Endothelial cell of umbilical vein (primary cell): ENCODE results near the gene CAPG. TPM values are rescaled to one million over a fixed set of nuclear protein-coding genes. Genes with fewer than 3 reads are reported as not detected.

Experiments
- BruUV-seq: library from RNA; stranded (reverse); fragments of 400-500 nt; replicated peaks from 2 replicates; lab custom pipeline; 2021; lab: Mats Ljungman, UMichigan
- CTCF ChIA-PET: fragments of 300-600, 350-600 bp; sonication (Branson Sonifier 250); formaldehyde crosslinking; loops from one replicate; lab custom pipeline; 2021; ENCODE audit warnings: antibody characterized with exemption, inconsistent platforms; lab: Charles Lee
- POLR2A ChIA-PET: fragments of 300-600, 350-600 bp; sonication (Branson Sonifier 250); formaldehyde crosslinking; loops from one replicate; lab custom pipeline; 2021; ENCODE audit warnings: antibody characterized with exemption, inconsistent platforms; lab: Charles Lee
- DNase-seq: peaks from one replicate; pipeline ENCODE4 v3.0.0-alpha.2; 2011; ENCODE audit warnings: low read depth, low spot score
- FAIRE-seq: peaks from 2 replicates; lab custom pipeline; 2011; peaks lifted over from hg19 to GRCh38; lab: Jason Lieb, UNC
- H2AFZ ChIP-seq: 2 replicates; pipeline ENCODE4 v1.6.0; 2012; ENCODE audit warnings: low read depth, low read length, control low read depth, inconsistent platforms
- H3K27ac ChIP-seq: 2 replicates; pipeline ENCODE4 v1.5.1; 2011; ENCODE audit warnings: low read depth, mild to moderate bottlenecking, control low read depth, low read length, moderate library complexity; ENCODE audit not compliant: insufficient read depth
- H3K27me3 ChIP-seq, 2 experiments: 2 replicates each; pipeline versions ENCODE4 v1.6.0 to v1.6.1; 2011; ENCODE audit warnings: low read length in 2 of 2, mixed read lengths in 1 of 2; ENCODE audit not compliant: control insufficient read depth in 2 of 2, insufficient read depth in 2 of 2
- H3K36me3 ChIP-seq, 2 experiments: 2 replicates in 1 of 2; 3 replicates in 1 of 2; pipeline ENCODE4 v1.5.1; 2011; ENCODE audit warnings: low read length in 2 of 2, mild to moderate bottlenecking in 1 of 2, moderate library complexity in 1 of 2; ENCODE audit not compliant: control insufficient read depth in 2 of 2, insufficient read depth in 2 of 2; ENCODE audit errors: extremely low read depth in 1 of 2
- H3K4me1 ChIP-seq: 3 replicates; pipeline ENCODE4 v1.5.1; 2011; ENCODE audit warnings: mild to moderate bottlenecking, low read length; ENCODE audit not compliant: control insufficient read depth, insufficient read depth; ENCODE audit errors: extremely low read depth
- H3K4me2 ChIP-seq: 2 replicates; pipeline ENCODE4 v1.6.1; 2011; ENCODE audit warnings: low read length, control low read depth, mixed read lengths; ENCODE audit not compliant: insufficient read depth
- H3K4me3 ChIP-seq, 3 experiments: fragments of 200-600 bp in 1 of 3; sonication (generic), shearing (Covaris generic) in 1 of 3; replicated peaks in 1 of 3; 2 replicates each; pipeline ENCODE4 v1.5.1; 2011 to 2016; ENCODE audit warnings: control low read depth in 3 of 3, low read length in 3 of 3, mild to moderate bottlenecking in 2 of 3, inconsistent platforms in 1 of 3, low read depth in 1 of 3, moderate library complexity in 1 of 3; ENCODE audit not compliant: insufficient read depth in 1 of 3
- H3K79me2 ChIP-seq: 2 replicates; pipeline ENCODE4 v1.6.0; 2012; ENCODE audit warnings: low read length, inconsistent platforms; ENCODE audit not compliant: control insufficient read depth, insufficient read depth
- H3K9ac ChIP-seq: replicated peaks from 2 replicates; pipeline ENCODE3; 2011; ENCODE audit warnings: low read length, control low read depth; ENCODE audit not compliant: insufficient read depth; ENCODE audit errors: extremely low read depth
- H3K9me1 ChIP-seq: replicated peaks from 3 replicates; pipeline ENCODE4 v1.6.0; 2011; ENCODE audit warnings: mild to moderate bottlenecking, low read length; ENCODE audit not compliant: control insufficient read depth, insufficient read depth; ENCODE audit errors: extremely low read depth
- H3K9me3 ChIP-seq: replicated peaks from 2 replicates; pipeline ENCODE4 v1.5.1; 2012; ENCODE audit warnings: low read length, inconsistent platforms; ENCODE audit not compliant: control insufficient read depth, insufficient read depth
- H4K20me1 ChIP-seq: replicated peaks from 2 replicates; pipeline ENCODE3; 2011; ENCODE audit warnings: mild to moderate bottlenecking, low read length; ENCODE audit not compliant: control insufficient read depth, insufficient read depth; ENCODE audit errors: extremely low read depth
- CTCF ChIP-seq, 2 donors: IDR thresholded peaks; 1 replicate in 1 of 2; 2 replicates in 1 of 2; pipeline ENCODE4 v1.5.1; 2011; ENCODE audit warnings: low read length in 2 of 2, mild to moderate bottlenecking in 2 of 2, moderate library complexity in 2 of 2, control low read depth in 1 of 2, inconsistent platforms in 1 of 2, low read depth in 1 of 2; ENCODE audit not compliant: insufficient read depth in 1 of 2; ENCODE audit errors: extremely low read depth in 1 of 2
- EZH2 ChIP-seq: IDR thresholded peaks from 2 replicates; pipeline ENCODE4 v1.6.1; 2012; ENCODE audit warnings: borderline replicate concordance, low read depth, mild to moderate bottlenecking, moderate library complexity, low read length, inconsistent platforms; ENCODE audit not compliant: severe bottlenecking
- FOS ChIP-seq: IDR thresholded peaks from 2 replicates; pipeline ENCODE4 v1.6.1; 2011; ENCODE audit warnings: mild to moderate bottlenecking, low read length, moderate library complexity, borderline replicate concordance; ENCODE audit not compliant: insufficient read depth
- GATA2 ChIP-seq: IDR thresholded peaks from 2 replicates; pipeline ENCODE4 v1.7.0; 2011; ENCODE audit warnings: low read depth, mild to moderate bottlenecking, moderate library complexity, mixed read lengths, low read length; ENCODE audit not compliant: insufficient read length, insufficient read depth
- JUN ChIP-seq: IDR thresholded peaks from 2 replicates; pipeline ENCODE4 v1.6.1; 2011; ENCODE audit warnings: borderline replicate concordance, low read depth; ENCODE audit not compliant: insufficient read length, insufficient read depth
- MAX ChIP-seq: IDR thresholded peaks from 2 replicates; pipeline ENCODE4 v1.6.1; 2011; ENCODE audit not compliant: insufficient read depth, insufficient read length
- MYC ChIP-seq: IDR thresholded peaks from one replicate; pipeline ENCODE4 v1.6.1; 2011; ENCODE audit warnings: mild to moderate bottlenecking, low read depth, low read length
- POLR2AphosphoS5 ChIP-seq: IDR thresholded peaks from 2 replicates; pipeline ENCODE4 v1.6.1; 2012; ENCODE audit warnings: low read depth, mild to moderate bottlenecking, control low read depth, low read length, moderate library complexity; ENCODE audit not compliant: insufficient read depth
- dilution Hi-C: fragments of 300-500 bp; cut with MboI; formaldehyde crosslinking; loops from one replicate; pipeline ENCODE4 v1.15.0; 2019; ENCODE audit warnings: low sequenced_read_pairs; ENCODE audit not compliant: extremely low pct_ligation_motif_present
- intact Hi-C: fragments of 100-400 bp; cut with micrococcal nuclease; formaldehyde crosslinking; loops from one replicate; pipeline ENCODE4 v1.10.0; 2022
- polyA plus RNA-seq, 4 experiments: library from polyadenylated mRNA; depleted of rRNA in 3 of 4; stranded (reverse) in 3 of 4; unstranded in 1 of 4; fragments of >200 nt; gene quantifications; 2 replicates each; pipeline versions ENCODE4 v1.2.1 to v1.2.3, GENCODE V29; 2011 to 2012; ENCODE audit warnings: missing spikeins in 1 of 4
- total RNA-seq: library from RNA; stranded (reverse); gene quantifications from 2 replicates; pipeline ENCODE4 v1.2.3, GENCODE V29; 2021

CAPG gene
- total and polyA plus RNA-seq, 2 donors (not counting 3 experiments of a cell fraction or from before 2014, with no cell fraction given) = 107 to 115 TPM

- no peak overlapping the region for H3K9ac ChIP-seq
- no peaks in the 10 kb centered on the region for H3K9me3 ChIP-seq
- ChIA-PET CTCF (interaction anchor here (0.7 to 4.6 kb wide), 4 partner anchors 73 to 121 kb away, joined by 3 to 19 read pairs (median 3); partner anchors contain the start of gene MAT2A), POLR2A (interaction anchor here (1.9 kb wide), 1 partner anchor 107 kb away, joined by 12 read pairs; the partner anchor contains the start of gene MAT2A)
- FAIRE-seq = no peak
- dilution Hi-C loops = no loop called here
- H4K20me1 ChIP-seq = no peaks in the 10 kb centered on the region
- no peak overlapping the region for H3K4me3 ChIP-seq
- intact Hi-C loops = no loop called here
- H3K9me1 ChIP-seq = no peaks in the 10 kb centered on the region
- no TSS peak for BruUV-seq
- no peak overlapping the region for H3K4me2 ChIP-seq
- no peak overlapping the region for H2AFZ ChIP-seq
- H3K36me3 ChIP-seq = no peaks in the 10 kb centered on the region
- H3K4me1 ChIP-seq = no peaks in the 10 kb centered on the region
- H3K27me3 ChIP-seq = no peaks in the 10 kb centered on the region
- no peak for DNase-seq
- H3K79me2 ChIP-seq = no peaks in the 10 kb centered on the region
- TF ChIP-seq CTCF (IDR thresholded peaks at IDR 0.05; ENCODE audit: extremely low read depth in 1 of 2, insufficient read depth in 1 of 2, low read depth in 1 of 2, low read length in 2 of 2) (no peak), MAX (no peak), FOS (no peak), MYC (no peak), EZH2 (no peak), POLR2AphosphoS5 (no peak), JUN (no peak), GATA2 (no peak)
- no peak overlapping the region for H3K27ac ChIP-seq
Observed at GRCh38 chr2:85431570-85432205, 21.5 kb upstream of the CAPG start.
